ENCODE measurements around the gene SAMD10.
"Not testable (repeated sequence)": the region's sequence is repeated elsewhere in the genome, so short reads cannot be mapped to it uniquely, and the experiment has no call there.

Gene SAMD10

GRCh38 chr20:63972312-63973159 is 6.9 kb downstream of the SAMD10 start:
- H3K4me1 ChIP-seq (ENCODE audit: control insufficient read depth in 1 of 2, insufficient read depth in 1 of 2, low read depth in 1 of 2, low read length in 1 of 2): peaks cover 3 to 15% of the 10 kb centered on the region in 2 experiments

GRCh38 chr20:63971960-63972311 is 7.5 kb downstream of the SAMD10 start:
- not testable (repeated sequence) for H3K9me3 ChIP-seq; H3K27ac ChIP-seq; H3K36me3 ChIP-seq; H3K4me3 ChIP-seq (ENCODE audit: low read depth in 1 of 2, low read length in 1 of 2)
- Histone ChIP-seq H3K27me3 (peaks cover 34% of the 10 kb centered on the region), H3K4me1 (ENCODE audit: control insufficient read depth in 1 of 2, insufficient read depth in 1 of 2, low read depth in 1 of 2, low read length in 1 of 2) (peaks cover 3 to 15% of the 10 kb centered on the region in 2 experiments)

More at GRCh38 chr20:63972312-63973159, 6.9 kb downstream of the SAMD10 start:
- Histone ChIP-seq H3K9me3 (no peaks in the 10 kb centered on the region), H3K4me3 (ENCODE audit: low read depth in 1 of 2, low read length in 1 of 2) (no peak overlapping the region), H3K36me3 (no peaks in the 10 kb centered on the region), H3K27me3 (peaks cover 34% of the 10 kb centered on the region), H3K27ac (no peak overlapping the region)
- no peak for TF ChIP-seq CTCF (IDR thresholded peaks at IDR 0.05)

GRCh38 chr20:63970714-63971431 is 8.6 kb downstream of the SAMD10 start:
- no peaks in the 10 kb centered on the region for H3K36me3 ChIP-seq

GRCh38 chr20:63969838-63970713 is 9.4 kb downstream of the SAMD10 start, which contains the start of gene ZNF512B:
Gene ZNF512B (minus strand): TSS chr20:63969930. CDS start chr20:63967950, 1,980 bp downstream.
- no peak within 1 kb of the TSS for H3K27ac ChIP-seq
- no peaks in the 10 kb centered on the region for H3K9me3 ChIP-seq
- no peak for TF ChIP-seq CTCF (IDR thresholded peaks at IDR 0.05)

More at GRCh38 chr20:63970714-63971431, 8.6 kb downstream of the SAMD10 start:
- Histone ChIP-seq H3K27ac (no peak overlapping the region), H3K4me1 (ENCODE audit: control insufficient read depth in 1 of 2, insufficient read depth in 1 of 2, low read depth in 1 of 2, low read length in 1 of 2) (peaks cover 3 to 15% of the 10 kb centered on the region in 2 experiments), H3K4me3 (ENCODE audit: low read depth in 1 of 2, low read length in 1 of 2) (no peak overlapping the region), H3K27me3 (peaks cover 34% of the 10 kb centered on the region), H3K9me3 (no peaks in the 10 kb centered on the region)
- TF ChIP-seq CTCF (IDR thresholded peaks at IDR 0.05): no peak

GRCh38 chr20:63968928-63969760 is 10.3 kb downstream of the SAMD10 start:
- no peaks in the 10 kb centered on the region for H3K36me3 ChIP-seq
- no peak overlapping the region for H3K27ac ChIP-seq
- H3K4me3 ChIP-seq (ENCODE audit: low read depth in 1 of 2, low read length in 1 of 2): peak overlapping the region in 1 of 2 experiments; percentile 35
- peaks cover 3 to 15% of the 10 kb centered on the region in 2 experiments for H3K4me1 ChIP-seq (ENCODE audit: control insufficient read depth in 1 of 2, insufficient read depth in 1 of 2, low read depth in 1 of 2, low read length in 1 of 2)
- peaks cover 34% of the 10 kb centered on the region for H3K27me3 ChIP-seq
- no peak for TF ChIP-seq CTCF (IDR thresholded peaks at IDR 0.05)
- H3K9me3 ChIP-seq: no peaks in the 10 kb centered on the region

More at GRCh38 chr20:63969838-63970713, 9.4 kb downstream of the SAMD10 start, which contains the start of gene ZNF512B:
- peaks cover 3 to 15% of the 10 kb centered on the region in 2 experiments for H3K4me1 ChIP-seq (ENCODE audit: control insufficient read depth in 1 of 2, insufficient read depth in 1 of 2, low read depth in 1 of 2, low read length in 1 of 2)
- peak within 1 kb of the TSS; percentile 28 to 35 for H3K4me3 ChIP-seq (ENCODE audit: low read depth in 1 of 2, low read length in 1 of 2)
- H3K36me3 ChIP-seq: no peaks in the 10 kb centered on the region
- peaks cover 34% of the 10 kb centered on the region for H3K27me3 ChIP-seq
